Sigmoid colon (tissue), 4 donors: ENCODE data around the gene ULBP2.
"Not testable (repeated sequence)": the region's sequence is repeated elsewhere in the genome, so short reads cannot be mapped to it uniquely, and the experiment has no call there.

ENCODE experiments used
- EP300 ChIP-seq, 4 donors: sonication (generic); formaldehyde crosslinking; IDR thresholded peaks; one replicate each; pipeline ENCODE4 v1.6.1; 2017; ENCODE audit warnings: antibody characterized with exemption in 4 of 4
- POLR2A ChIP-seq, 2 donors: fragments of 450-650 bp; IDR thresholded peaks; one replicate each; pipeline ENCODE4 v1.6.1; 2016; ENCODE audit warnings: antibody characterized with exemption in 2 of 2, mild to moderate bottlenecking in 2 of 2, moderate library complexity in 2 of 2
- TF ChIP-seq, protein P1 (sequence below), 4 experiments: fragments of 450-650 bp in 3 of 4; fragments of 200-600 bp in 1 of 4; IDR thresholded peaks; one replicate each; pipeline ENCODE4 v1.5.1; 2016 to 2019; ENCODE audit warnings: antibody characterized with exemption in 4 of 4, mild to moderate bottlenecking in 3 of 4, moderate library complexity in 2 of 4

DNA sequence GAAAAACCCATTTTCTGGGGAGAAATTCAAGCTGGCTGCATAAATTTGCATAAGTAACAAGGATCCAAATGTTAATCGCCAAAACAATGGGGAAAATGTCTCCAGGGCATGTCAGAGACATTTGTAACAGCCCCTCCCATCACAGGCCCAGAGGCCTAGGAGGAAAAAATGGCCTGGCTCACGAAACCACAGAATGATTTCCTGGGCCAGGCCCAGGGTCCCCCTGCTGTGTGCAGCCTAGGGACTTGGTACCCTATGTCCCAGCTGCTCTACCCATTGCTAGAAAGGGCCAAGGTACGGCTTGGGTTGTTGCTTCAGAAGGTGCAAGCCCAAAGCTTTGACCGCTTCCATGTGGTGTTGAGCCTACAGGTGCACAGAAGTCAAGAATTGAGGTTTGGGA is 33.3 kb upstream of the ULBP2 start:
- TF ChIP-seq, protein P1, sequence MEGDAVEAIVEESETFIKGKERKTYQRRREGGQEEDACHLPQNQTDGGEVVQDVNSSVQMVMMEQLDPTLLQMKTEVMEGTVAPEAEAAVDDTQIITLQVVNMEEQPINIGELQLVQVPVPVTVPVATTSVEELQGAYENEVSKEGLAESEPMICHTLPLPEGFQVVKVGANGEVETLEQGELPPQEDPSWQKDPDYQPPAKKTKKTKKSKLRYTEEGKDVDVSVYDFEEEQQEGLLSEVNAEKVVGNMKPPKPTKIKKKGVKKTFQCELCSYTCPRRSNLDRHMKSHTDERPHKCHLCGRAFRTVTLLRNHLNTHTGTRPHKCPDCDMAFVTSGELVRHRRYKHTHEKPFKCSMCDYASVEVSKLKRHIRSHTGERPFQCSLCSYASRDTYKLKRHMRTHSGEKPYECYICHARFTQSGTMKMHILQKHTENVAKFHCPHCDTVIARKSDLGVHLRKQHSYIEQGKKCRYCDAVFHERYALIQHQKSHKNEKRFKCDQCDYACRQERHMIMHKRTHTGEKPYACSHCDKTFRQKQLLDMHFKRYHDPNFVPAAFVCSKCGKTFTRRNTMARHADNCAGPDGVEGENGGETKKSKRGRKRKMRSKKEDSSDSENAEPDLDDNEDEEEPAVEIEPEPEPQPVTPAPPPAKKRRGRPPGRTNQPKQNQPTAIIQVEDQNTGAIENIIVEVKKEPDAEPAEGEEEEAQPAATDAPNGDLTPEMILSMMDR (IDR thresholded peaks at IDR 0.05): not testable (repeated sequence)
- TF ChIP-seq POLR2A, EP300 (IDR thresholded peaks at IDR 0.05): not testable (repeated sequence)
